ENCODE data around the gene CLEC16A.

GRCh38 chr16:11157143-11157542, 212.8 kb downstream of the CLEC16A start:
- no peak for TF ChIP-seq CTCF (IDR thresholded peaks at IDR 0.05; ENCODE audit: insufficient read depth, low read length)
- no peak for TF ChIP-seq GABPA (IDR thresholded peaks at IDR 0.05; ENCODE audit: low read depth)
- no peak for TF ChIP-seq POLR2AphosphoS5 (IDR thresholded peaks at IDR 0.05; ENCODE audit: low read depth)
- no peak for TF ChIP-seq REST (IDR thresholded peaks at IDR 0.05; ENCODE audit: insufficient replicate concordance, low read depth)
- no peak for TF ChIP-seq SPI1 (IDR thresholded peaks at IDR 0.05; ENCODE audit: borderline replicate concordance, low read depth)

All from HL-60 (cell line).